ENCODE results near the gene EHD2.
A peak's percentile ranks its signal among the peaks of the same experiment; 100 is the strongest.

The EHD2 gene

GRCh38 chr19:47776568-47776967, 63.3 kb downstream of the EHD2 start:
- TF ChIP-seq CTCF (conservative IDR thresholded peaks at IDR 0.05), result no peak
- peak overlapping the region; percentile 18; the same call in 1 of the 2 replicates for H3K27ac ChIP-seq

- peak overlapping the region; percentile 99 for H3K27ac ChIP-seq
These were observed 64.2 kb downstream of the EHD2 start for GRCh38 chr19:47777245-47778048.

GRCh38 chr19:47778049-47778953, 65.1 kb downstream of the EHD2 start, which contains the start of gene SELENOW:
SELENOW (plus strand) TSS chr19:47778703; CDS start chr19:47778786, 83 bp downstream.
- no peak for TF ChIP-seq CTCF (conservative IDR thresholded peaks at IDR 0.05)
- H3K27ac ChIP-seq, result peak within 1 kb of the TSS; percentile 99

DNA sequence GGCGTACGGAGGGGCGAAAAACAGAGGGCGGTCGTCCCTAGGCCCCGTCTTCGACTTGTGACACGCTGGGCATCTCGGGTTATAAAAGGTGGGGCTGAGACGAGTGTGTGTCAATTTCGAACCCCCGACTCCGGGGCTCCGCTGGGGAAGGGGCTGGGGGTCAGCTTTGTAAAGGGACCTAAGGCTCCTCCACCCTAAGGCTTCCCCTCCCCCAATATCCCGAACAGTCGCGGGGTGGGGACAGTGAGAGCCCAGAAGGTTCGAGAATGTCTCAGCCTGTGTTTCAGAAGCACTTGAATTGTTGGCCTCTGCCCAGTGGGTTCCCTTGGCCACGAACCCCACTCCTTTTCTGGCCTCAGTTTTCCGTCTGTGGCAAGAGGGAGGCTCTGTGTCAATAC, 65.7 kb downstream of the EHD2 start:
- no peak for TF ChIP-seq CTCF (conservative IDR thresholded peaks at IDR 0.05)
- peak overlapping the region; percentile 99 for H3K27ac ChIP-seq

DNA sequence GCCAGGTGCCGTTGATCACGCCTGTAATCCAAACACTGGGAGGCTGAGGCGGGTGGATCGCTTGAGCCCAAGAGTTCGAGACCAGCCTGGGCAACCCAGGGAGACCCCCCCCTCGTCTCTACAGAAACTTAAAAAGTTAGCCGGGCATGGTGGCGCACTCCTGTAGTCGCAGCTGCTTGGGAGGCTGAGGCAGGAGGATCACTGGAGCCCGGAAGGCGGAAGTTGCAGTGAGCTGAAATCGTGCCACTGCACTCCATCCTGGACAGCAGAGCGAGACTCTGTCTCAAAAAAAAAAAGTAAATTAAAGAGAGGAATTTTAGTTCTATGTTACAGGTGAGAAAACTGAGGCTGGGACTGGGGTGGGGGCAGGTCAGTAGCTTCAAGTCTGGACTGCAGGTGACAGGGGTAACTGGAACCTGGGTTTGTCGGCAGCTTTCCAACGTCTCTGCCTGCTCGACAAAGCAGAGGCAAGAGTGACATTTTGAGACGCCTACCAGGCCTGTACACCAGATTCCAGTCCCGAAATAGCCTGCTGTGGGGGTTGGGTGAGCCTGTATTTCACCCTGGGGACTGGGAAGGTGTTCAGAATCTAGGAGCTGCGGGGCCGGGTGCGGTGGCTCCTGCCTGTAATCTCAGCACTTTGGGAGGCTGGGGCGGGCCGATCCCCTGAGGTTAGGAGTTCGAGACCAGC, 66.4 kb downstream of the EHD2 start:
- H3K27ac ChIP-seq, result peak overlapping the region; percentile 99; the same call in 1 of the 2 replicates
- TF ChIP-seq CTCF (conservative IDR thresholded peaks at IDR 0.05), result no peak

GRCh38 chr19:47780215-47780551, 67.0 kb downstream of the EHD2 start:
- peak overlapping the region; percentile 99; the same call in 1 of the 2 replicates for H3K27ac ChIP-seq
- no peak for TF ChIP-seq CTCF (conservative IDR thresholded peaks at IDR 0.05)

- TF ChIP-seq CTCF (conservative IDR thresholded peaks at IDR 0.05), result no peak
These were observed 68.5 kb downstream of the EHD2 start for GRCh38 chr19:47781590-47782262.

More at GRCh38 chr19:47781590-47782262, 68.5 kb downstream of the EHD2 start:
- no peak overlapping the region for H3K27ac ChIP-seq
